K562 (cell line): ENCODE measurements around the gene PRDX1. TPM values are rescaled to one million over a fixed set of nuclear protein-coding genes. Genes with fewer than 3 reads are reported as not detected.

Source experiments
- ATAC-seq: fragments of 200-7000 bp; cut with Tn5 transposase; 3 replicates; pipeline ENCODE4 v1.9.1; 2020; ENCODE audit warnings: moderate library complexity
- BruUV-seq: library from RNA; stranded (reverse); fragments of 400-500 nt; replicated peaks from 2 replicates; lab custom pipeline; 2021; lab: Mats Ljungman, UMichigan
- CTCF ChIA-PET: fragments of 300-600 bp; formaldehyde crosslinking; extraction: SDS; loops from one replicate; lab custom pipeline; 2021; ENCODE audit warnings: low intra/inter-chr PET ratio; lab: Yijun Ruan, JAX
- POLR2A ChIA-PET: fragments of 300-600, 350-650 bp; sonication (Branson Sonifier 250); formaldehyde crosslinking; extraction: SDS; loops from one replicate; lab custom pipeline; 2021; ENCODE audit warnings: antibody characterized with exemption, inconsistent platforms; lab: Yijun Ruan, JAX
- DNase-seq, 4 experiments: peaks; one replicate each; pipeline versions ENCODE4 v3.0.0 to v3.0.0-alpha.2; 2011 to 2018; ENCODE audit warnings: low spot score in 3 of 4, mixed read lengths in 3 of 4; ENCODE audit errors: extremely low read depth in 1 of 4
- FAIRE-seq: peaks from 2 replicates; lab custom pipeline; 2011; peaks lifted over from hg19 to GRCh38; lab: Jason Lieb, UNC
- H2AFZ ChIP-seq: 2 replicates; pipeline ENCODE4 v1.6.0; 2011; ENCODE audit warnings: low read depth, low read length, control low read depth, inconsistent platforms
- H3K27ac ChIP-seq: fragments of 200-600 bp; 3 replicates; pipeline ENCODE4 v1.8.0; 2011; ENCODE audit warnings: low read depth, mild to moderate bottlenecking, control low read depth, inconsistent platforms, low read length, moderate library complexity, mixed read lengths; ENCODE audit errors: extremely low read depth
- H3K27me3 ChIP-seq, 2 experiments: fragments of 300-600 bp in 1 of 2; 2 replicates in 1 of 2; 3 replicates in 1 of 2; pipeline versions ENCODE4 v1.6.0 to v1.8.0; 2011; ENCODE audit warnings: inconsistent platforms in 2 of 2, low read length in 2 of 2, mild to moderate bottlenecking in 1 of 2, mixed read lengths in 1 of 2, moderate library complexity in 1 of 2; ENCODE audit not compliant: control insufficient read depth in 2 of 2, insufficient read depth in 2 of 2
- H3K36me3 ChIP-seq: fragments of 300-600 bp; 3 replicates; pipeline ENCODE4 v1.8.0; 2011; ENCODE audit warnings: mild to moderate bottlenecking, low read length, inconsistent platforms; ENCODE audit not compliant: control insufficient read depth, insufficient read depth
- H3K4me1 ChIP-seq, 2 experiments: fragments of 200-600 bp in 1 of 2; replicated peaks in 1 of 2; 2 replicates in 1 of 2; 3 replicates in 1 of 2; pipeline versions ENCODE4 v1.5.1 to v1.8.0; 2011; ENCODE audit warnings: inconsistent platforms in 2 of 2, low read length in 2 of 2, mild to moderate bottlenecking in 1 of 2, mixed read lengths in 1 of 2, moderate library complexity in 1 of 2; ENCODE audit not compliant: control insufficient read depth in 2 of 2, insufficient read depth in 2 of 2
- H3K4me2 ChIP-seq: 2 replicates; pipeline ENCODE4 v1.6.1; 2011; ENCODE audit warnings: low read length, control low read depth, inconsistent platforms, mixed read lengths; ENCODE audit not compliant: insufficient read depth
- H3K4me3 ChIP-seq: fragments of 200-600 bp; sonication (generic), shearing (Covaris generic); 2 replicates; pipeline ENCODE4 v1.5.1; 2016; ENCODE audit warnings: control low read depth, inconsistent platforms
- H3K79me2 ChIP-seq: fragments of 200-600 bp; 3 replicates; pipeline ENCODE4 v1.8.0; 2011; ENCODE audit warnings: low read length, inconsistent platforms; ENCODE audit not compliant: control insufficient read depth, insufficient read depth
- H3K9ac ChIP-seq, 2 experiments: 2 replicates each; pipeline versions ENCODE4 v1.6.0 to v1.6.1; 2011; ENCODE audit warnings: low read depth in 2 of 2, low read length in 2 of 2, control low read depth in 1 of 2, inconsistent platforms in 1 of 2, mild to moderate bottlenecking in 1 of 2, mixed read lengths in 1 of 2; ENCODE audit not compliant: insufficient read depth in 1 of 2
- H3K9me1 ChIP-seq: one replicate; pipeline ENCODE4 v1.6.0; 2011; ENCODE audit warnings: inconsistent platforms, mild to moderate bottlenecking, low read length, moderate library complexity; ENCODE audit not compliant: control insufficient read depth, insufficient read depth
- H3K9me3 ChIP-seq: replicated peaks from 2 replicates; pipeline ENCODE4 v1.5.1; 2011; ENCODE audit warnings: low read depth, low read length, inconsistent platforms; ENCODE audit not compliant: control insufficient read depth, insufficient read depth
- H4K20me1 ChIP-seq: replicated peaks from 2 replicates; pipeline ENCODE4 v1.6.1; 2011; ENCODE audit warnings: low read length, inconsistent platforms, mixed read lengths; ENCODE audit not compliant: control insufficient read depth, insufficient read depth
- ASH1L ChIP-seq: fragments of 450-650 bp; IDR thresholded peaks from 2 replicates; pipeline ENCODE4 v1.6.1; 2018; ENCODE audit warnings: borderline replicate concordance, mild to moderate bottlenecking, low read depth; ENCODE audit not compliant: partially characterized antibody
- GATA2 ChIP-seq: sonication (generic); formaldehyde crosslinking; IDR thresholded peaks from 2 replicates; pipeline ENCODE4 v1.4.0; 2020; ENCODE audit warnings: mild to moderate bottlenecking, missing genetic modification reagents
- HNRNPK ChIP-seq: fragments of 200-400 bp; formaldehyde crosslinking; IDR thresholded peaks from one replicate; pipeline ENCODE4 v1.6.1; 2018; ENCODE audit warnings: mild to moderate bottlenecking, low read depth, low read length; ENCODE audit not compliant: poor library complexity, severe bottlenecking
- NCOR1 ChIP-seq: fragments of 450-650 bp; IDR thresholded peaks from 2 replicates; pipeline ENCODE4 v1.6.1; 2016; ENCODE audit warnings: mild to moderate bottlenecking, moderate library complexity
- PHF21A ChIP-seq: fragments of 450-650 bp; IDR thresholded peaks from 2 replicates; pipeline ENCODE4 v1.6.1; 2017; ENCODE audit warnings: low read depth, borderline replicate concordance
- PPARD ChIP-seq: fragments of 250-450 bp; sonication (Bioruptor Pico); IDR thresholded peaks from 2 replicates; pipeline ENCODE4 v1.8.0; 2022; ENCODE audit warnings: inconsistent platforms, mild to moderate bottlenecking, moderate library complexity
- SIRT6 ChIP-seq: IDR thresholded peaks from one replicate; pipeline ENCODE4 v1.6.1; 2012; ENCODE audit warnings: low read depth, mild to moderate bottlenecking, control low read depth, inconsistent platforms, low read length, moderate library complexity
- SMAD3 ChIP-seq: fragments of 450-650 bp; formaldehyde crosslinking; conservative IDR thresholded peaks from 2 replicates; pipeline ENCODE4 v1.4.0; 2020; ENCODE audit warnings: mild to moderate bottlenecking
- STAT6 ChIP-seq: sonication (generic); formaldehyde crosslinking; IDR thresholded peaks from 2 replicates; pipeline ENCODE4 v1.8.1; 2023; ENCODE audit warnings: mild to moderate bottlenecking, missing genetic modification reagents
- TCFL5 ChIP-seq: fragments of 250-450 bp; sonication (Bioruptor Pico); conservative IDR thresholded peaks from 2 replicates; pipeline ENCODE4 v1.6.1; 2021; ENCODE audit warnings: mild to moderate bottlenecking, moderate library complexity, matching md5 sums
- USF1 ChIP-seq: sonication (generic); formaldehyde crosslinking; IDR thresholded peaks from 2 replicates; pipeline ENCODE4 v1.9.0; 2022; ENCODE audit warnings: mild to moderate bottlenecking, missing genetic modification reagents
- ZBTB1 ChIP-seq: sonication (generic); formaldehyde crosslinking; IDR thresholded peaks from 2 replicates; pipeline ENCODE4 v1.8.1; 2023; ENCODE audit warnings: missing genetic modification reagents, low read depth, mild to moderate bottlenecking, borderline replicate concordance
- ZBTB17 ChIP-seq: fragments of 450-650 bp; formaldehyde crosslinking; IDR thresholded peaks from 2 replicates; pipeline ENCODE4 v1.4.0; 2020; ENCODE audit warnings: mild to moderate bottlenecking
- ZNF282 ChIP-seq: sonication (generic); formaldehyde crosslinking; IDR thresholded peaks from 2 replicates; pipeline ENCODE4 v1.8.1; 2023; ENCODE audit warnings: missing genetic modification reagents
- ZNF3 ChIP-seq: fragments of 250-450 bp; sonication (Bioruptor Pico); IDR thresholded peaks from 2 replicates; pipeline ENCODE4 v1.5.0; 2021; ENCODE audit warnings: mild to moderate bottlenecking, moderate library complexity
- WGBS: fragments of 100-300 bp; shearing (Covaris generic); methylation state at CpG from one replicate; pipeline ENCODE4 v1.1.6; 2016; ENCODE audit warnings: low coverage, mixed read lengths; ENCODE audit not compliant: insufficient coverage; ENCODE audit errors: missing lambda C conversion rate; 5-methylcytosine and 5-hydroxymethylcytosine counted together
- in situ Hi-C: fragments of 300-500 bp; cut with MboI; formaldehyde crosslinking; loops from 4 replicates; pipeline ENCODE4 v1.15.0; 2018; ENCODE audit warnings: inconsistent platforms, mixed read lengths
- intact Hi-C: fragments of 100-400 bp; cut with micrococcal nuclease; formaldehyde crosslinking; loops from 2 replicates; pipeline ENCODE4 v1.14.2; 2022
- polyA plus RNA-seq, 8 experiments: library from polyadenylated mRNA; depleted of rRNA in 4 of 8; stranded (reverse) in 5 of 8; unstranded in 3 of 8; fragments of >200 nt; fragmentation: Nextera tagmentation in 2 of 8; fragmentation: Illumina TruSeq in 1 of 8; extraction: Ambion mirVana in 2 of 8; extraction: Trizol in 1 of 8; gene quantifications; 2 replicates each; pipeline versions ENCODE4 v1.2.1 to v1.2.3, GENCODE V29; 2011 to 2014; ENCODE audit warnings: inconsistent platforms in 1 of 8, missing spikeins in 1 of 8
- total RNA-seq, 7 experiments: library from RNA; depleted of rRNA in 6 of 7; stranded (reverse); fragments of >200 nt in 6 of 7; fragmentation: Illumina TruSeq in 2 of 7; extraction: Trizol in 2 of 7; gene quantifications; 2 replicates each; pipeline versions ENCODE4 v1.2.1 to v1.2.3, GENCODE V29; 2011 to 2021; ENCODE audit warnings: low replicate concordance in 1 of 7
- TF ChIP-seq, protein P1 (sequence below): sonication (generic); formaldehyde crosslinking; IDR thresholded peaks from 2 replicates; pipeline ENCODE4 v1.8.1; 2022; ENCODE audit warnings: missing genetic modification reagents

Gene PRDX1
- total and polyA plus RNA-seq, 9 of the 15 experiments (the other 6 are each of a cell fraction or from before 2014, with no cell fraction given) = 748 to 2,388 (median 1,045) TPM

DNA sequence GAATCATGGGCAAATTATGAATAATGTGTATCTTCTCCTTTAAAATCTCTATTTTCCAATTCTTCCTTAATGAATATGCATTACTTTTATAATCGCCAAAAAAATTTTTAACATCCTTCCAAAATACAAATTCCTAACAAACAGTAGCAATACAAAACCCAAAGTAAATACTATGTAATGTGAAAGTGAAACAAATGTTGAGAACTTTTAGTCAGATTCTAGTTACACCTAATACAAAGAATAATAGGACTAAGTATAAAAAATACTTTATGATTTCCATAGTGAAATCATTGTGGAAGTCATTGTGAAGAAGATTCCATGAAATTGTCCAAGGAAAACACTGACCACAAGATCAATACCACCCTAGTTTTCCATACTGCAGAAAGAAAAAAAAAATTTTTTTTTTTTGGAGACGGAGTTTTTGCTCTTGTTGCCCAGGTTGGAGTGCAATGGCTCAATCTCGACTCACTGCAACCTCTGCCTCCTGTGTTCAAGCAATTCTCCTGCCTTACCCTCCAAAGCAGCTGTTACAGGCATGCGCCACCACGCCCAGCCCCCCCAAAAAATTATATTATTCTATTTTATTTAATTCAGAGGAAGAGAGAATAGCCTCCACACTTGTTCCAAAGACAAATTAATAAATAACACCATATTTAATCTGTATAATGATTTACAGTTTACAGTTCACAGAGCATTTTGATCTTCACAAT, 42.5 kb downstream of the PRDX1 start:
- Histone ChIP-seq H3K4me3 (no peak overlapping the region), H4K20me1 (no peaks in the 10 kb centered on the region), H3K4me1 (no peaks in the 10 kb centered on the region; a peak in 1 of 5 replicates), H2AFZ (no peak overlapping the region), H3K36me3 (no peaks in the 10 kb centered on the region), H3K9me3 (no peaks in the 10 kb centered on the region), H3K9me1 (no peaks in the 10 kb centered on the region), H3K79me2 (no peaks in the 10 kb centered on the region), H3K9ac (no peak overlapping the region), H3K27me3 (no peaks in the 10 kb centered on the region), H3K27ac (no peak overlapping the region), H3K4me2 (no peak overlapping the region)
- CTCF ChIA-PET = no interaction called here
- DNase-seq (no peak), ATAC-seq (no peak), FAIRE-seq (no peak)
- in situ Hi-C loops = no loop called here
- BruUV-seq = no TSS peak
- intact Hi-C loops = no loop called here
- WGBS = 36% methylated on average over 5 of the region's 5 CpGs
- POLR2A ChIA-PET = interaction anchor here (0.7 to 1.1 kb wide), 3 partner anchors 19 to 370 kb away, joined by 3 to 4 read pairs (median 3); no protein-coding TSS in a partner anchor
- TF ChIP-seq HNRNPK (no peak), STAT6 (CRISPR knock-in tag) (no peak), ZNF3 (no peak), SIRT6 (no peak), TCFL5 (CRISPR knock-in tag) (no peak), GATA2 (CRISPR knock-in tag) (no peak), USF1 (CRISPR knock-in tag) (no peak), ZNF282 (CRISPR knock-in tag) (no peak), ZBTB1 (CRISPR knock-in tag) (no peak), ASH1L (no peak), NCOR1 (no peak), ZBTB17 (CRISPR knock-in tag) (no peak), SMAD3 (CRISPR knock-in tag) (no peak), PPARD (CRISPR knock-in tag) (no peak), PHF21A (no peak)
- TF ChIP-seq, protein P1, sequence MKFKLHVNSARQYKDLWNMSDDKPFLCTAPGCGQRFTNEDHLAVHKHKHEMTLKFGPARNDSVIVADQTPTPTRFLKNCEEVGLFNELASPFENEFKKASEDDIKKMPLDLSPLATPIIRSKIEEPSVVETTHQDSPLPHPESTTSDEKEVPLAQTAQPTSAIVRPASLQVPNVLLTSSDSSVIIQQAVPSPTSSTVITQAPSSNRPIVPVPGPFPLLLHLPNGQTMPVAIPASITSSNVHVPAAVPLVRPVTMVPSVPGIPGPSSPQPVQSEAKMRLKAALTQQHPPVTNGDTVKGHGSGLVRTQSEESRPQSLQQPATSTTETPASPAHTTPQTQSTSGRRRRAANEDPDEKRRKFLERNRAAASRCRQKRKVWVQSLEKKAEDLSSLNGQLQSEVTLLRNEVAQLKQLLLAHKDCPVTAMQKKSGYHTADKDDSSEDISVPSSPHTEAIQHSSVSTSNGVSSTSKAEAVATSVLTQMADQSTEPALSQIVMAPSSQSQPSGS = no peak
